ENCODE data around the gene NEO1. TPM values are rescaled to one million over a fixed set of nuclear protein-coding genes. Genes with fewer than 3 reads are reported as not detected.

NEO1 gene
- total and polyA plus RNA-seq, 2 of the 13 experiments (the other 11 are each of a cell fraction or from before 2014, with no cell fraction given), result 8.4 to 11.0 TPM

DNA sequence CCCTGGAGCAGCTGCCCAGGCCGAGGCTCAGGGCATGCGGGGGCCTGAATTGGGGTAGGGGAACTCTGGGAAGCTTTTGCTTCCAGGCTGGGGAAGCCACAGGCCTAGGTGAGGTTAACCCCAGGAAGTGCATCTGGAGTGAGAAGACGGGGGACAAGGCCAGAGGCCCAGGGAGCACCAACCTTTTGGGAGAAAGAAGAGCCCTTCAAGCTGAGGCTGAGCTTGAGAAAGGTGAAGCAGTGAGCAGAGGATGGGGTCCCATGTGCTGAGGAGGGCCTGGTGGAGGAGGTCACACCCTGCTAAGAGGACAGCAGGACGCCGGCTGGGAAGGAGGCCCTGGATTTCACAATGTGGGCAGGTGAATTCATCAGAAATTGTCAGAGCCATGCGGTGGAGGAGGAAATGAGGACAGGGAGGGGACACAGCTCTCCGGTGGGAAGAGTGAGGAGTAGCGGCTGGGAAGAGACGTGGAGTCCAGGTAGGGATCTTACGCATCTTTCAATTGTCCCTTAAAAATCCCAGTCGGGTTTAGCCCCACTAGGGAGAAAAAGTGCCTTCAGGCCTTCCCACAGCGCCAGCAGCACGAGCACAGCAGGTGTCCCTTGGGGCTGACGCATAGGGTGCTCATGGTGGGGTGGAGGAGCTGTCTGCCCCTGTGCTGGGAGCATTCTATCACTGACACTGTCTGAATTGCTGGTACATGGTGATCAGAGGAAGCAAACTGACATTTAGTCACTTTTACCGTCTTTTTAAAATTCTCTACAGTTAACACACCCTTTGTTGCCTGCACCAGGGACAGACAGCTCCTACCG, 265.6 kb downstream of the NEO1 start:
- intact Hi-C loops (cut with micrococcal nuclease; ENCODE audit: unreplicated experiment), result no loop called here
- Histone ChIP-seq H3K79me2 (ENCODE audit: insufficient read depth, low read length) (no peaks in the 10 kb centered on the region), H3K36me3 (replicated peaks in 1 of 2; ENCODE audit: control insufficient read depth in 1 of 2, insufficient read depth in 2 of 2, low read length in 2 of 2) (no peaks in the 10 kb centered on the region), H2AFZ (ENCODE audit: low read length) (no peak overlapping the region), H3K9ac (ENCODE audit: insufficient read depth, low read depth, low read length) (no peak overlapping the region), H3K4me1 (ENCODE audit: insufficient read depth, low read length) (no peaks in the 10 kb centered on the region), H3K9me3 (ENCODE audit: low read length) (no peaks in the 10 kb centered on the region), H3K27ac (ENCODE audit: extremely low read length, insufficient read depth, low read length) (no peak overlapping the region), H3K4me3 (replicated peaks in 1 of 3; ENCODE audit: insufficient read depth in 1 of 3, low read depth in 2 of 3, low read length in 3 of 3) (no peak overlapping the region), H3K27me3 (ENCODE audit: control insufficient read depth in 1 of 2, insufficient read depth in 2 of 2, low read length in 2 of 2) (peaks cover 5 to 46% of the 10 kb centered on the region in 2 experiments; a peak in 4 of 5 replicates), H3K4me2 (ENCODE audit: low read depth, low read length) (no peak overlapping the region), H4K20me1 (ENCODE audit: insufficient read depth, low read length) (no peaks in the 10 kb centered on the region)
- in situ Hi-C loops (cut with HindIII; ENCODE audit: extremely low pct_ligation_motif_present, low pct_unique_long_range_greater_than_20kb), result no loop called here
- FAIRE-seq (no peak), ATAC-seq (peak; percentile 34; the same call in 2 of the 3 replicates), DNase-seq (ENCODE audit: low spot score) (no peak)
- POLR2A ChIA-PET, result no interaction called here
- TF ChIP-seq CEBPB (IDR thresholded peaks at IDR 0.05; ENCODE audit: borderline replicate concordance, low read depth, low read length) (0 out of 2 replicates have a peak, but pooled peaks have one; percentile 9), DNMT3B (CRISPR knock-in tag; conservative IDR thresholded peaks at IDR 0.05) (no peak), YY1 (IDR thresholded peaks at IDR 0.05; ENCODE audit: insufficient read depth, insufficient replicate concordance, low read depth, low read length) (no peak)
- 29% methylated on average over 13 of the region's 16 CpGs for WGBS (ENCODE audit: low lambda C conversion rate)
- no TSS peak for BruUV-seq (replicated peaks)
- CTCF ChIA-PET (ENCODE audit: low intra/inter-chr PET ratio, low total read pairs), result no interaction called here

DNA sequence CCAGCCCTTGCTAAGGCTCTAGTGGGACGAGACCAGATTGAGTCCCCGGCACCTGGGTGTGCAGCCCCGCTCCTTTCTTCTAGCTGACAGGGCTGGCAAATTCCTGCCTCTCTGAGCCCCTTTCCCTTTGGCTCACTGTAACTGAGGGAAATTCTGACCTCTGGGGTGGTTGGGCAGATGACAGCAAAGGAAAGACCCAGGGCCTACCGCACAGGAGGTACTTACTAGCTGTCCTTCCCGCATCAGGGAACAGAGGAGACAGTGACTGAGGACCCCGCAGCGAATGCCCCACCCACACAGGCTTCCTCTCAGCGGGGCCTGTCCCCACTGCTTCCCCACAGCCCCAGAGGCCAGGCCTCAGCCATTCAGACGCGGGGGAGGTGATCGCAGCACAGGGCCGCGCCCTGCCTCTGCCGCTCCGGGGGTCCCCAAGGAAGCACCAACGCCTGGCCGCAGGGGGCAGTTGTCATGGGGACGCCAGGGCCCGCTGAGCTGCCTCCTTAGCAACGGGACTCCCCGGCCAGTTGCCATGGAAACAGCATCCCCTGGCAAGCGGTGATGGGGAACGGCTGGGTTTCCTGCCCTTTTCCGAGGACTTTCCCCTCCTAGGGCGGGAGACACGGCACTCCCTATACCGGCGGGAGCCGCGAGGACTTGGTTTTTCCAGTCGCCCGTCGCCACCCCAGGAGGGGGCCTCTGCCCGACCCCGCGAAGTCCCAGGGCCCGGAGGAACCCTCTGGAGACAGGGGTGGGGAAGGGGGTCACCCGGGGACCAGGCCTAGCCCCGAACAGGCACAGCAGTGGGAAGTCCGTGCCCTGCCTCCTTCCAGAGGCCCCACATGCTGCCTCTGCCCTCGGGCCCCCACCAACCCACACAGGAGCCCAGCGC, 266.4 kb downstream of the NEO1 start:
- H4K20me1 ChIP-seq (ENCODE audit: insufficient read depth, low read length), result no peaks in the 10 kb centered on the region
- intact Hi-C loops (cut with micrococcal nuclease; ENCODE audit: unreplicated experiment) (no loop called here), in situ Hi-C loops (cut with HindIII; ENCODE audit: extremely low pct_ligation_motif_present, low pct_unique_long_range_greater_than_20kb) (no loop called here)
- no peaks in the 10 kb centered on the region for H3K79me2 ChIP-seq (ENCODE audit: insufficient read depth, low read length)
- no peak overlapping the region for H3K4me2 ChIP-seq (ENCODE audit: low read depth, low read length)
- no peak overlapping the region for H3K4me3 ChIP-seq (replicated peaks in 1 of 3; ENCODE audit: insufficient read depth in 1 of 3, low read depth in 2 of 3, low read length in 3 of 3)
- POLR2A ChIA-PET, result no interaction called here
- no peak for TF ChIP-seq RBM39 (IDR thresholded peaks at IDR 0.05; ENCODE audit: low read depth, low read length, poor library complexity, severe bottlenecking)
- TF ChIP-seq KAT7 (CRISPR knock-in tag; IDR thresholded peaks at IDR 0.05; ENCODE audit: borderline replicate concordance), result no peak
- peak; percentile 55 for TF ChIP-seq RFX1 (IDR thresholded peaks at IDR 0.05)
- TF ChIP-seq, protein P1, sequence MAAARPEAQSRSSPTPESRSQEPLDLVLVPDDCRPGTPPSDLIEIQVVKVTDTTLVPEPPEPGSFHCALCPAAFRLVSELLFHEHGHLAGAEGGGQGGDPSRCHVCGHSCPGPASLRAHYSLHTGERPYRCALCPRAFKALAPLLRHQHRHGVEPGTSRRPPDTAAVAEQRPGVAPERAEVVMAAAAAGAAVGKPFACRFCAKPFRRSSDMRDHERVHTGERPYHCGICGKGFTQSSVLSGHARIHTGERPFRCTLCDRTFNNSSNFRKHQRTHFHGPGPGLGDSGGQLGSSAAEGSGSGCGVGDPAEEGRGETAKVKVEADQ (CRISPR knock-in tag; IDR thresholded peaks at IDR 0.05; ENCODE audit: borderline replicate concordance), result no peak
- H3K27ac ChIP-seq (ENCODE audit: extremely low read length, insufficient read depth, low read length), result no peak overlapping the region
- no peak overlapping the region for H3K9ac ChIP-seq (ENCODE audit: insufficient read depth, low read depth, low read length)
- CTCF ChIA-PET (ENCODE audit: low intra/inter-chr PET ratio, low total read pairs), result no interaction called here
- no peaks in the 10 kb centered on the region for H3K9me3 ChIP-seq (ENCODE audit: low read length)
- FAIRE-seq, result no peak
- no TSS peak for BruUV-seq (replicated peaks)
- no peaks in the 10 kb centered on the region for H3K4me1 ChIP-seq (ENCODE audit: insufficient read depth, low read length)
- H3K36me3 ChIP-seq (replicated peaks in 1 of 2; ENCODE audit: control insufficient read depth in 1 of 2, insufficient read depth in 2 of 2, low read length in 2 of 2), result no peaks in the 10 kb centered on the region
- DNase-seq (ENCODE audit: low spot score), result no peak
- peaks cover 7 to 46% of the 10 kb centered on the region in 2 experiments; a peak in 4 of 5 replicates for H3K27me3 ChIP-seq (ENCODE audit: control insufficient read depth in 1 of 2, insufficient read depth in 2 of 2, low read length in 2 of 2)
- WGBS (ENCODE audit: low lambda C conversion rate), result 31% methylated on average over 6 of the region's 42 CpGs
- H2AFZ ChIP-seq (ENCODE audit: low read length), result no peak overlapping the region
- no peak for ATAC-seq
